ENCODE results near the gene HES3.
A peak's percentile ranks its signal among the peaks of the same experiment; 100 is the strongest.

The HES3 gene

DNA sequence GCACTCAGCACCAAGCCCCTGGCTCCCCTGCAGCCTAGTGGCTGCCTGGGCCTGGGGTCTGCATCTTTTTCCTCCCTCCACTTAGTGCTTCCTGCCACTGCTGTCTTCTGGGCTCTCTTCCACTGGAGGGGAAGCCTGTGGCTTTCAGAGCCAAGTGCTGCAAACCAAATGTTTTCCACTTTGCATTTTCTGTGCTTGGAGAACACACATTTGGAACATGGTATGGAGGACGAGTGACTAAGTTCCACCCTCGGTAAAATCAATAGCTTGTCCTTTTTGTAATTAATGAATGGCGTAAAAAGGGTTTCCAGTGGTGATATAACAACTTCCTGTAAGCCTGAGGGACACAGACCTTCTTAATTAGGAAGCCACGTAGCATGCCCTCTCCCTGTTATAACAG is 27.0 kb downstream of the HES3 start:
- H3K79me1 ChIP-seq (replicated peaks; ENCODE audit: low read length, poor library complexity, severe bottlenecking): no peaks in the 10 kb centered on the region
- no peaks in the 10 kb centered on the region for H3K27me3 ChIP-seq (ENCODE audit: control insufficient read depth in 1 of 2, insufficient read depth in 1 of 2, low read length in 2 of 2)
- no peak overlapping the region for H3K27ac ChIP-seq (ENCODE audit: low read length, poor library complexity, severe bottlenecking)
- H3K23ac ChIP-seq (ENCODE audit: low read length in 2 of 2): no peak overlapping the region
- peak overlapping the region in 1 of 2 experiments; percentile 31 for H3K18ac ChIP-seq (ENCODE audit: low read depth in 1 of 2, low read length in 2 of 2)
- no peak overlapping the region for H2BK5ac ChIP-seq (ENCODE audit: low read depth, low read length, poor library complexity, severe bottlenecking)
- no peak overlapping the region for H4K91ac ChIP-seq (ENCODE audit: low read length)
- H2AFZ ChIP-seq (ENCODE audit: low read depth, low read length): no peak overlapping the region
- H2BK120ac ChIP-seq (ENCODE audit: low read depth, low read length): no peak overlapping the region
- peaks cover 79% of the 10 kb centered on the region for H3K4me1 ChIP-seq (ENCODE audit: control insufficient read depth, insufficient read depth, low read depth, low read length)
- peaks cover 0 to 15% of the 10 kb centered on the region in 2 experiments for H3K36me3 ChIP-seq (ENCODE audit: control insufficient read depth in 1 of 2, insufficient read depth in 2 of 2, low read depth in 1 of 2, low read length in 2 of 2)
- no peak overlapping the region for H2BK15ac ChIP-seq (ENCODE audit: low read depth, poor library complexity, severe bottlenecking)
- 69% methylated on average over 4 of the region's 4 CpGs for WGBS
- no peak overlapping the region for H3K9ac ChIP-seq (ENCODE audit: low read length)
- H2AK5ac ChIP-seq (ENCODE audit: low read length, severe bottlenecking): no peak overlapping the region
- H3K4ac ChIP-seq (ENCODE audit: low read depth in 1 of 2, low read length in 2 of 2): no peak overlapping the region
- no peak overlapping the region for H3K4me3 ChIP-seq (ENCODE audit: insufficient read depth in 1 of 2, low read depth in 1 of 2, low read length in 2 of 2)
- peak overlapping the region in 1 of 2 experiments; percentile 26 for H3K14ac ChIP-seq (ENCODE audit: low read length in 2 of 2)
- DNase-seq: no peak
- H3K4me2 ChIP-seq (ENCODE audit: low read length, poor library complexity, severe bottlenecking): peak overlapping the region; percentile 8
- no peak overlapping the region for H2BK12ac ChIP-seq (ENCODE audit: low read length in 2 of 2)
- H4K8ac ChIP-seq (ENCODE audit: low read length): no peak overlapping the region
- H3K9me3 ChIP-seq (ENCODE audit: control insufficient read depth, low read length): no peaks in the 10 kb centered on the region

DNA sequence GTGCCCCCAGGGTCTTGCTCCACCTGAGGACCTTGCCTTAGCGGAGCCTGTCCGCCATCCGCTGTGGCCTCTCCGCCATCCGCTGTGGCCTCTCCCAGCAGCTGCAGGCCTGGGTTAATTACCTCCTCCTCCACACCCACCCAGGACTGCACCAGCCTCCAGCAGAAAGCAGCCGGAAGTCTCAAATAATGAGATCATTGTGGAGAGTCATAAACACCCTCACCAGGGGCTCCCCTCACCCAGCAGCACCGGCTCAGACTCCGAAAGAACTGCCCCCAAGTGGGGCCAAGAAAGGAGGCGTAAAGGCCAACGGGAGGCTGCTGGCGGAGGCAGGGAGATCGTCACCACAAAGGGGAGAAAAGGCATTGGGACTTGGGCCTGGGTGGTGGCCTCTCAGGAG is 27.6 kb downstream of the HES3 start:
- Histone ChIP-seq H3K9me3 (ENCODE audit: control insufficient read depth, low read length) (no peaks in the 10 kb centered on the region), H2BK12ac (ENCODE audit: low read length in 2 of 2) (peak overlapping the region in 1 of 2 experiments; percentile 59), H4K91ac (ENCODE audit: low read length) (no peak overlapping the region), H3K14ac (ENCODE audit: low read length in 2 of 2) (no peak overlapping the region), H3K4me1 (ENCODE audit: control insufficient read depth, insufficient read depth, low read depth, low read length) (peaks cover 84% of the 10 kb centered on the region), H2AK5ac (ENCODE audit: low read length, severe bottlenecking) (peak overlapping the region; percentile 77), H3K79me1 (replicated peaks; ENCODE audit: low read length, poor library complexity, severe bottlenecking) (no peaks in the 10 kb centered on the region), H3K4ac (ENCODE audit: low read depth in 1 of 2, low read length in 2 of 2) (peak overlapping the region in 1 of 2 experiments; percentile 5), H3K18ac (ENCODE audit: low read depth in 1 of 2, low read length in 2 of 2) (peak overlapping the region in 1 of 2 experiments; percentile 52), H3K9ac (ENCODE audit: low read length) (no peak overlapping the region), H3K27ac (ENCODE audit: low read length, poor library complexity, severe bottlenecking) (no peak overlapping the region), H2BK5ac (ENCODE audit: low read depth, low read length, poor library complexity, severe bottlenecking) (no peak overlapping the region), H2BK120ac (ENCODE audit: low read depth, low read length) (no peak overlapping the region), H3K4me2 (ENCODE audit: low read length, poor library complexity, severe bottlenecking) (peak overlapping the region; percentile 20), H4K8ac (ENCODE audit: low read length) (no peak overlapping the region), H3K23ac (ENCODE audit: low read length in 2 of 2) (peak overlapping the region in 1 of 2 experiments; percentile 57), H2BK15ac (ENCODE audit: low read depth, poor library complexity, severe bottlenecking) (no peak overlapping the region), H3K4me3 (ENCODE audit: insufficient read depth in 1 of 2, low read depth in 1 of 2, low read length in 2 of 2) (no peak overlapping the region), H3K27me3 (ENCODE audit: control insufficient read depth in 1 of 2, insufficient read depth in 1 of 2, low read length in 2 of 2) (no peaks in the 10 kb centered on the region), H3K36me3 (ENCODE audit: control insufficient read depth in 1 of 2, insufficient read depth in 2 of 2, low read depth in 1 of 2, low read length in 2 of 2) (peaks cover 0 to 15% of the 10 kb centered on the region in 2 experiments), H2AFZ (ENCODE audit: low read depth, low read length) (no peak overlapping the region)
- WGBS: 50% methylated on average over 11 of the region's 12 CpGs
- peak; percentile 25 for DNase-seq

- H3K9me3 ChIP-seq (ENCODE audit: control insufficient read depth, low read length): no peaks in the 10 kb centered on the region
- peaks cover 0 to 20% of the 10 kb centered on the region in 2 experiments for H3K36me3 ChIP-seq (ENCODE audit: control insufficient read depth in 1 of 2, insufficient read depth in 2 of 2, low read depth in 1 of 2, low read length in 2 of 2)
- no peak overlapping the region for H2BK120ac ChIP-seq (ENCODE audit: low read depth, low read length)
- H3K4me1 ChIP-seq (ENCODE audit: control insufficient read depth, insufficient read depth, low read depth, low read length): peaks cover 80% of the 10 kb centered on the region
- H3K79me1 ChIP-seq (replicated peaks; ENCODE audit: low read length, poor library complexity, severe bottlenecking): no peaks in the 10 kb centered on the region
- no peak overlapping the region for H2BK12ac ChIP-seq (ENCODE audit: low read length in 2 of 2)
- no peak overlapping the region for H3K4me2 ChIP-seq (ENCODE audit: low read length, poor library complexity, severe bottlenecking)
- H3K18ac ChIP-seq (ENCODE audit: low read depth in 1 of 2, low read length in 2 of 2): no peak overlapping the region
- no peak overlapping the region for H3K27ac ChIP-seq (ENCODE audit: low read length, poor library complexity, severe bottlenecking)
- H3K9ac ChIP-seq (ENCODE audit: low read length): no peak overlapping the region
- no peak overlapping the region for H3K14ac ChIP-seq (ENCODE audit: low read length in 2 of 2)
- 91% methylated on average over 9 of the region's 9 CpGs for WGBS
- peak overlapping the region; percentile 8 for H4K91ac ChIP-seq (ENCODE audit: low read length)
- H3K4ac ChIP-seq (ENCODE audit: low read depth in 1 of 2, low read length in 2 of 2): no peak overlapping the region
- no peaks in the 10 kb centered on the region for H3K27me3 ChIP-seq (ENCODE audit: control insufficient read depth in 1 of 2, insufficient read depth in 1 of 2, low read length in 2 of 2)
- H2AK5ac ChIP-seq (ENCODE audit: low read length, severe bottlenecking): no peak overlapping the region
- H4K8ac ChIP-seq (ENCODE audit: low read length): no peak overlapping the region
- no peak overlapping the region for H3K4me3 ChIP-seq (ENCODE audit: insufficient read depth in 1 of 2, low read depth in 1 of 2, low read length in 2 of 2)
- no peak overlapping the region for H2BK15ac ChIP-seq (ENCODE audit: low read depth, poor library complexity, severe bottlenecking)
- H2BK5ac ChIP-seq (ENCODE audit: low read depth, low read length, poor library complexity, severe bottlenecking): no peak overlapping the region
- H3K23ac ChIP-seq (ENCODE audit: low read length in 2 of 2): no peak overlapping the region
- no peak for DNase-seq
- no peak overlapping the region for H2AFZ ChIP-seq (ENCODE audit: low read depth, low read length)
Observed at GRCh38 chr1:6272452-6272851, 28.5 kb downstream of the HES3 start.

DNA sequence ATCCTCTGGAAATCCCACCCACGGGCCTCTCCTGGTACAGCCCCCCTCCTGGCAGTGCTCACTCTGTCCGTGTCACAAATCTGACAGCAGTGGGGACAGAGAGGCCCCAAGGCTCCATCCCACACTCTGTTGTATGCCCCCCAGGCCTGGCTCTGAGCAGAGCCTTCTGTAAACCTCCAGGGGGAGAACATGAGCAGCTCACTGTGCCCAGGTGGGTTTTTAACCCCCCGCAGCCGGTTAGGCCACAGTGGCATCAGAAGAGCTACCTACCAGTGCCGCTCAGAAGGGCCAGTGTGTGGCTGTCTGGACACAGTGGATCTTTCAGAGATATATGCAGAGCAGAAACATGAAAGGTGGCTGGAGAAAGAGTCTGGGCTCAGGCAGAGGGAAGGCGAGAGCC is 28.9 kb downstream of the HES3 start:
- H4K91ac ChIP-seq (ENCODE audit: low read length): peak overlapping the region; percentile 77
- peaks cover 0 to 20% of the 10 kb centered on the region in 2 experiments for H3K36me3 ChIP-seq (ENCODE audit: control insufficient read depth in 1 of 2, insufficient read depth in 2 of 2, low read depth in 1 of 2, low read length in 2 of 2)
- H3K9me3 ChIP-seq (ENCODE audit: control insufficient read depth, low read length): no peaks in the 10 kb centered on the region
- H2AFZ ChIP-seq (ENCODE audit: low read depth, low read length): no peak overlapping the region
- peak overlapping the region; percentile 12 to 43 for H2BK12ac ChIP-seq (ENCODE audit: low read length in 2 of 2)
- H3K23ac ChIP-seq (ENCODE audit: low read length in 2 of 2): no peak overlapping the region
- no peak overlapping the region for H3K9ac ChIP-seq (ENCODE audit: low read length)
- no peak overlapping the region for H3K4me3 ChIP-seq (ENCODE audit: insufficient read depth in 1 of 2, low read depth in 1 of 2, low read length in 2 of 2)
- peaks cover 75% of the 10 kb centered on the region for H3K4me1 ChIP-seq (ENCODE audit: control insufficient read depth, insufficient read depth, low read depth, low read length)
- H2BK15ac ChIP-seq (ENCODE audit: low read depth, poor library complexity, severe bottlenecking): no peak overlapping the region
- no peak for DNase-seq
- H3K18ac ChIP-seq (ENCODE audit: low read depth in 1 of 2, low read length in 2 of 2): peak overlapping the region in 1 of 2 experiments; percentile 69
- H3K27me3 ChIP-seq (ENCODE audit: control insufficient read depth in 1 of 2, insufficient read depth in 1 of 2, low read length in 2 of 2): no peaks in the 10 kb centered on the region
- no peak overlapping the region for H3K27ac ChIP-seq (ENCODE audit: low read length, poor library complexity, severe bottlenecking)
- H3K4ac ChIP-seq (ENCODE audit: low read depth in 1 of 2, low read length in 2 of 2): peak overlapping the region in 1 of 2 experiments; percentile 10
- 87% methylated on average over 6 of the region's 6 CpGs for WGBS
- peak overlapping the region; percentile 21 for H2AK5ac ChIP-seq (ENCODE audit: low read length, severe bottlenecking)
- no peak overlapping the region for H2BK120ac ChIP-seq (ENCODE audit: low read depth, low read length)
- no peak overlapping the region for H4K8ac ChIP-seq (ENCODE audit: low read length)
- no peak overlapping the region for H3K4me2 ChIP-seq (ENCODE audit: low read length, poor library complexity, severe bottlenecking)
- H3K79me1 ChIP-seq (replicated peaks; ENCODE audit: low read length, poor library complexity, severe bottlenecking): no peaks in the 10 kb centered on the region
- H2BK5ac ChIP-seq (ENCODE audit: low read depth, low read length, poor library complexity, severe bottlenecking): no peak overlapping the region
- H3K14ac ChIP-seq (ENCODE audit: low read length in 2 of 2): no peak overlapping the region
